Spleen (tissue), 7 donors: ENCODE data around the gene CSTPP1.

ENCODE experiments used
- POLR2A ChIP-seq, 3 donors: fragments of 450-650 bp; IDR thresholded peaks; one replicate each; pipeline ENCODE4 v1.5.1; 2017; ENCODE audit warnings: antibody characterized with exemption in 3 of 3, mild to moderate bottlenecking in 1 of 3
- TF ChIP-seq, protein P1 (sequence below), 11 experiments: fragments of 200-600 bp in 7 of 11; fragments of 450-650 bp in 4 of 11; sonication (generic) in 4 of 11; IDR thresholded peaks in 8 of 11; conservative IDR thresholded peaks in 3 of 11; 1 replicate in 7 of 11; 2 replicates in 4 of 11; pipeline versions ENCODE4 v1.4.0 to v1.8.0; 2016 to 2021; ENCODE audit warnings: antibody characterized with exemption in 11 of 11, inconsistent platforms in 4 of 11, mild to moderate bottlenecking in 1 of 11
- donor health status: DM: no; HTN: no; CAD: no; lungs with moderate emphysema.
- donor health status: DM: no; HTN: no; CAD: no.
- donor health status: DM: no; HTN: no; CAD: no.

DNA sequence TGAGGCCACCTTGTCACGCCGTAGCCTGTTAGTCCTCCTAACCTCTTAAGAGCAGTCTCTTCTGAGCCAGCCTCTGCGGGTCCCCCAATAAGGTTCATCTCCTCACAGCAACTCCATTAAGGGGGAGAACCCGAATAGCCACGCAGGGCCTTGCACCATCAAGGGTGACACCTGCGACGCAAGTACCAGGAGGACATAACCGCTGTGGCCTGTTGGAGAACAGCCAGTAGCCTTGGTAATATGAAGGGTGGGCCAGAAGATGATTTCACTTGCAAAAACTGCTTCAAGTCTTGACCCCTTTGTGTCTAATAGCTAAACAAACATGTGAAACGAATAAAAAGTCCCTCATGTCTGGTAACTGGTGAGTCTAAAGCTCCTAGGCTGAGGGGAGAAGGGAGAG, 225.3 kb downstream of the CSTPP1 start:
- TF ChIP-seq POLR2A (IDR thresholded peaks at IDR 0.05): no peak
- TF ChIP-seq, protein P1, sequence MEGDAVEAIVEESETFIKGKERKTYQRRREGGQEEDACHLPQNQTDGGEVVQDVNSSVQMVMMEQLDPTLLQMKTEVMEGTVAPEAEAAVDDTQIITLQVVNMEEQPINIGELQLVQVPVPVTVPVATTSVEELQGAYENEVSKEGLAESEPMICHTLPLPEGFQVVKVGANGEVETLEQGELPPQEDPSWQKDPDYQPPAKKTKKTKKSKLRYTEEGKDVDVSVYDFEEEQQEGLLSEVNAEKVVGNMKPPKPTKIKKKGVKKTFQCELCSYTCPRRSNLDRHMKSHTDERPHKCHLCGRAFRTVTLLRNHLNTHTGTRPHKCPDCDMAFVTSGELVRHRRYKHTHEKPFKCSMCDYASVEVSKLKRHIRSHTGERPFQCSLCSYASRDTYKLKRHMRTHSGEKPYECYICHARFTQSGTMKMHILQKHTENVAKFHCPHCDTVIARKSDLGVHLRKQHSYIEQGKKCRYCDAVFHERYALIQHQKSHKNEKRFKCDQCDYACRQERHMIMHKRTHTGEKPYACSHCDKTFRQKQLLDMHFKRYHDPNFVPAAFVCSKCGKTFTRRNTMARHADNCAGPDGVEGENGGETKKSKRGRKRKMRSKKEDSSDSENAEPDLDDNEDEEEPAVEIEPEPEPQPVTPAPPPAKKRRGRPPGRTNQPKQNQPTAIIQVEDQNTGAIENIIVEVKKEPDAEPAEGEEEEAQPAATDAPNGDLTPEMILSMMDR (IDR thresholded peaks at IDR 0.05 in 8 of 11, conservative IDR thresholded peaks at IDR 0.05 in 3 of 11): no peak
